ENCODE results near the gene FHL3.

The FHL3 gene

DNA sequence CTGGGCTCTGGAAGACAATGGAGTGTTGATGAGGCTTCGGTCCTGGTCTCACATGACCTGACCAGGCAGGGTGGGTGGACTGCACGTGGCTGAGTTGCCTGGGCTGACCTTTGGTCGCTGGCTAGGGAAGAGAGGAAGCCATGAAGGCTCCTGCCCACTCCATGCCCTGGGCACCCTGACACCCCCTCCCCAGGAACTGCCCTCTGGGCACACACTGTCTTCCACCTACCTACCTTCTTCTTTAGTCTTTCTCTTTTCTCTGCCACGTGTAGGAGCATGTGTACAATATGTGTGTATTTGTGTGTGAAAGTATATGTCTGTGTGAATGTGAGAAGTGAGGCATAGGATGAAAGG, 26.2 kb upstream of the FHL3 start:
- WGBS (ENCODE audit: insufficient coverage): 93% methylated on average over 2 of the region's 4 CpGs

DNA sequence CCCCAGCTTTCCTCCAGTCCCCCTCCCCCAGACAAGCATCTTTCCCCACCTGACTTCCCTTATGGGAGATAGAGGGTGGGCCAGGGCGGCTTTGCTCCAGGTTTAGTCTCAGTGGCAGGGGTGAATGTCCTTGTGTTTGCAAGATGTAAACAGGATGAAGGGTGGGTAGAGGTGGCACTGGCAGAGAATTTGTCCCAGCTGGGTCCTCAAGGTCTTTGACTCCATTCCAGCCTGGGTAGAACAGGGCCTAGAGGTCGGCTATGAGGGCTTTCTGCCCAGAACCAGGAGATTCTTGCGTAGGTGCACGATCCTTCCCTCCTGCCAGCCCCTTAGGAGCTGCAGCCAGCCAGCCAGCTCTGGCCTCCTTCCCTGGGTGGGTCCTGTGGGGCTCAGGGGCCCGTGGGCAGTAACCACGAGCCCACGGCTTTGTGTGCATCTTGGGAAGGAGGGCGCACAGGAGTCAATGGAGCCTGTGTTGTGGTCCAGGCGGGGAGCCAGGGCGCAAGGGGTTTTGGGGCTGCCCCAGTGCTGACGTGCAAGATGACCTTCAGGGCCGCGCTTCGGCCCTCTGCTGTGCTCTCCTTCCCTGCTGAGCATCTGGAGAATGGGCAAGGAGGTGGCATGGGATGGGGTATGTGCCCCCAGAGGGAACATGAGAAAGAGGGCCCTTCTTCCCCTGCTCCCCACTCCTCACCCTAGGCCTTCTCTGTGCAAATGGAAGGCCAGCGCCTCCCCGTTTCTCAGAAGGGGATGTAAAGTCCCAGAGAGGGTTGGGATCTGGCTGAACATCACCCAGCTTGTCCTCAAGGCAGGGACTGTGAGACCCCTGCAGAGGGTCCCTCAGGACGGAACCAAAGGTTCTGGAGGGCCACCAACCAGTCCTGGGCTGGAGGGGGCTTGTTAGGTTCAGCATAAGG, 25.5 kb upstream of the FHL3 start:
- Histone ChIP-seq H3K4me3 (ENCODE audit: control insufficient read depth in 1 of 7, extremely low read depth in 1 of 7, insufficient read depth in 4 of 7, low read depth in 2 of 7, low read length in 6 of 7) (peak overlapping the region in 2 of 7 experiments; percentile 20 to 39), H3K27me3 (replicated peaks in 2 of 5; ENCODE audit: control insufficient read depth in 4 of 5, insufficient read depth in 5 of 5, low read length in 4 of 5) (peaks cover 0 to 7% (median 0%) of the 10 kb centered on the region in 5 experiments), H3K9me3 (ENCODE audit: control extremely low read depth in 1 of 5, control insufficient read depth in 4 of 5, insufficient read depth in 2 of 5, low read depth in 1 of 5, low read length in 4 of 5) (no peaks in the 10 kb centered on the region), H3K4me1 (ENCODE audit: control extremely low read depth in 1 of 4, control insufficient read depth in 4 of 4, insufficient read depth in 4 of 4, low read length in 3 of 4) (peaks cover 3 to 57% (median 33%) of the 10 kb centered on the region in 4 experiments), H3K27ac (ENCODE audit: insufficient read depth in 1 of 2, low read depth in 1 of 2, low read length in 2 of 2, poor library complexity in 1 of 2, severe bottlenecking in 2 of 2) (no peak overlapping the region), H3K36me3 (ENCODE audit: control insufficient read depth in 4 of 4, insufficient read depth in 4 of 4, low read length in 3 of 4) (peaks cover 0 to 4% (median 3%) of the 10 kb centered on the region in 4 experiments)
- no peak for DNase-seq
- POLR2A ChIA-PET: no interaction called here
- WGBS (ENCODE audit: insufficient coverage): 65% methylated on average over 10 of the region's 17 CpGs
- CTCF ChIA-PET: interaction anchor here (1.0 to 23.3 kb wide), 7 partner anchors 8 to 805 kb away, joined by 3 to 445 read pairs (median 12); partner anchors contain the start of gene SF3A3

More for the DNA sequence above, 26.2 kb upstream of the FHL3 start:
- Histone ChIP-seq H3K27ac (ENCODE audit: insufficient read depth in 1 of 2, low read depth in 1 of 2, low read length in 2 of 2, poor library complexity in 1 of 2, severe bottlenecking in 2 of 2) (no peak overlapping the region), H3K27me3 (replicated peaks in 2 of 5; ENCODE audit: control insufficient read depth in 4 of 5, insufficient read depth in 5 of 5, low read length in 4 of 5) (peaks cover 0 to 7% (median 0%) of the 10 kb centered on the region in 5 experiments), H3K4me3 (ENCODE audit: control insufficient read depth in 1 of 7, extremely low read depth in 1 of 7, insufficient read depth in 4 of 7, low read depth in 2 of 7, low read length in 6 of 7) (no peak overlapping the region), H3K36me3 (ENCODE audit: control insufficient read depth in 4 of 4, insufficient read depth in 4 of 4, low read length in 3 of 4) (no peaks in the 10 kb centered on the region), H3K4me1 (ENCODE audit: control extremely low read depth in 1 of 4, control insufficient read depth in 4 of 4, insufficient read depth in 4 of 4, low read length in 3 of 4) (peaks cover 3 to 51% (median 28%) of the 10 kb centered on the region in 4 experiments), H3K9me3 (ENCODE audit: control extremely low read depth in 1 of 5, control insufficient read depth in 4 of 5, insufficient read depth in 2 of 5, low read depth in 1 of 5, low read length in 4 of 5) (no peaks in the 10 kb centered on the region)
- POLR2A ChIA-PET: no interaction called here
- no peak for DNase-seq
- CTCF ChIA-PET: no interaction called here

DNA sequence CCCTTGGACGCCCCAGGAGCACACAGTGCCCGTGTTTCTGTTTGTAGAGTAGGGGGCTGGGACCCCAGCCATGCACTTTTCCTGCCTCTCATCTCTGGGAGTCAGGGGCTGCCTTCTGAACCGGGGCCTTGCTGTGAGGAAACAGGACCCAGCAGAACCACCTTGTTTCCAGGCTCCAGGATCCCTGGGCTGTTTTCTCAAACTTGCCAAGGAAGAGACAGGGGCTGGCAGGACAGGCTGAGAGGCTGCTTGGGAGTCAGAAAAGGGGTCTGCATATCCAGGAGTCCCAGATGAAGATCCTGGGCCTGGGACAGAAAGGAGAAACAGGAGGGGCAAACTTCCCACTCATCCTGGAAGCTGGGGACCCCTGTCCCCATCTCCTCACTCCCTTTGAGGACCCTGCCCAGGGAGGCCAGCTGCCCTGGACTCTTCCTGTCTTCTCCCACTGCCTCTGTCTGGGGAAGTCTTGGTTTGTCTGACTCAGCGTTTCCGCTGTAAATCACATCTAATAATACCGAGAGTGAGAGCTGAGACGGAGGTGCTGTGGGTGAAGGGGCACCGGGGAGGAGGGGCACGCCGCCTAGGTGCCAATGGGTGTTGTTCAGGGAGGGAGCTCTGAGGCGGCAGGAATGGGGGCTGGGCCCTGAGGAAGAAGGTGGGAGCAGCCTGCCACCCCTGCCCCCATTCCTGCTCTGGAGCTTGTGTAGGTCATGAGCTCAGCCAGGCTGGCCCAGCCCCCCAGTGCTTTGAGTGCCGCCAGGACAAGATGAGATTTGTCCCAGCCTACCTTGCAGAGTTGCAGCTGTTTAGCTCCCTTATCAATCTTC, 24.6 kb upstream of the FHL3 start:
- Histone ChIP-seq H3K4me3 (ENCODE audit: control insufficient read depth in 1 of 7, extremely low read depth in 1 of 7, insufficient read depth in 4 of 7, low read depth in 2 of 7, low read length in 6 of 7) (peak overlapping the region in 3 of 7 experiments; percentile 20 to 39 (median 32)), H3K27me3 (replicated peaks in 2 of 5; ENCODE audit: control insufficient read depth in 4 of 5, insufficient read depth in 5 of 5, low read length in 4 of 5) (peaks cover 0 to 7% (median 0%) of the 10 kb centered on the region in 5 experiments), H3K27ac (ENCODE audit: insufficient read depth in 1 of 2, low read depth in 1 of 2, low read length in 2 of 2, poor library complexity in 1 of 2, severe bottlenecking in 2 of 2) (no peak overlapping the region), H3K36me3 (ENCODE audit: control insufficient read depth in 4 of 4, insufficient read depth in 4 of 4, low read length in 3 of 4) (peaks cover 0 to 14% (median 13%) of the 10 kb centered on the region in 4 experiments), H3K9me3 (ENCODE audit: control extremely low read depth in 1 of 5, control insufficient read depth in 4 of 5, insufficient read depth in 2 of 5, low read depth in 1 of 5, low read length in 4 of 5) (no peaks in the 10 kb centered on the region), H3K4me1 (ENCODE audit: control extremely low read depth in 1 of 4, control insufficient read depth in 4 of 4, insufficient read depth in 4 of 4, low read length in 3 of 4) (peaks cover 3 to 65% (median 33%) of the 10 kb centered on the region in 4 experiments)
- ChIA-PET POLR2A (interaction anchor here (0.5 kb wide), 1 partner anchor 45 kb away, joined by 3 read pairs; no protein-coding TSS in a partner anchor), CTCF (interaction anchor here (0.8 to 23.3 kb wide), 9 partner anchors 9 to 806 kb away, joined by 3 to 445 read pairs (median 5); partner anchors contain the start of gene SF3A3)
- peak in 2 of 3 donors; percentile 75 to 84 for DNase-seq
- WGBS (ENCODE audit: insufficient coverage): 18% methylated on average over 9 of the region's 12 CpGs

DNA sequence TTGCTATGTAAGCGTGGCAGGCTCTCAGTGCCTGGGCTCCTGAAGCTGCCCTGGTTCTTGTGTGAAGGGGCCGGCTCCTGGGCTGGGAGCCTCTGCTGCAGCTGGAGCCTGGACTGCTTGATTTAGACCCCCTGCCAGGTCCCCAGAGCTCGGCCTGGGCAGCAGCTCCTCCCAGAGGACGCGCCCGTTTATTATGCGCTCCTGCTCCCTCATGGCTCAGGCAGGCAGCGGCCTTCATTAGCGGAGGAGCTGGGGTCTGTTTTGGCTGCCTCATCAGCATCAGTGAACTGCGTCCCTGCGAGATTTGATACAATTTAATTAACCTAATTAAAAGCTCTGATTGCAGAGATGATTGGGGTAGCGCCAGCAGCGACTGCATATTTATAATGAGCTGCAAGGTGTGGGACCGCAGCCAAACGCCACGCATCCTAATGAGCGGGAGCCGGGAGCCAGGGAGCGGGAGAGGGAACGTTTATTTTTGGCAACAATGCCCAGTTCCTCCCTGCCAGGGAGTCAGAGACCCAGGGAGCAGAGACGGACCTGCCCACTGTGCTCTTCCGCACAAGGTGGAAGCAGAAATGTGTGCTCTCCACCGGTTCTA, 23.9 kb upstream of the FHL3 start:
- Histone ChIP-seq H3K4me1 (ENCODE audit: control extremely low read depth in 1 of 4, control insufficient read depth in 4 of 4, insufficient read depth in 4 of 4, low read length in 3 of 4) (peaks cover 3 to 65% (median 33%) of the 10 kb centered on the region in 4 experiments), H3K27me3 (replicated peaks in 2 of 5; ENCODE audit: control insufficient read depth in 4 of 5, insufficient read depth in 5 of 5, low read length in 4 of 5) (peaks cover 0 to 7% (median 0%) of the 10 kb centered on the region in 5 experiments), H3K27ac (ENCODE audit: insufficient read depth in 1 of 2, low read depth in 1 of 2, low read length in 2 of 2, poor library complexity in 1 of 2, severe bottlenecking in 2 of 2) (no peak overlapping the region), H3K9me3 (ENCODE audit: control extremely low read depth in 1 of 5, control insufficient read depth in 4 of 5, insufficient read depth in 2 of 5, low read depth in 1 of 5, low read length in 4 of 5) (no peaks in the 10 kb centered on the region), H3K36me3 (ENCODE audit: control insufficient read depth in 4 of 4, insufficient read depth in 4 of 4, low read length in 3 of 4) (peaks cover 0 to 19% (median 16%) of the 10 kb centered on the region in 4 experiments), H3K4me3 (ENCODE audit: control insufficient read depth in 1 of 7, extremely low read depth in 1 of 7, insufficient read depth in 4 of 7, low read depth in 2 of 7, low read length in 6 of 7) (no peak overlapping the region)
- WGBS (ENCODE audit: insufficient coverage): 77% methylated on average over 21 of the region's 23 CpGs
- CTCF ChIA-PET: interaction anchor here (0.8 to 23.3 kb wide), 8 partner anchors 9 to 807 kb away, joined by 3 to 445 read pairs (median 8); partner anchors contain the start of gene SF3A3
- POLR2A ChIA-PET: no interaction called here
- DNase-seq: no peak

DNA sequence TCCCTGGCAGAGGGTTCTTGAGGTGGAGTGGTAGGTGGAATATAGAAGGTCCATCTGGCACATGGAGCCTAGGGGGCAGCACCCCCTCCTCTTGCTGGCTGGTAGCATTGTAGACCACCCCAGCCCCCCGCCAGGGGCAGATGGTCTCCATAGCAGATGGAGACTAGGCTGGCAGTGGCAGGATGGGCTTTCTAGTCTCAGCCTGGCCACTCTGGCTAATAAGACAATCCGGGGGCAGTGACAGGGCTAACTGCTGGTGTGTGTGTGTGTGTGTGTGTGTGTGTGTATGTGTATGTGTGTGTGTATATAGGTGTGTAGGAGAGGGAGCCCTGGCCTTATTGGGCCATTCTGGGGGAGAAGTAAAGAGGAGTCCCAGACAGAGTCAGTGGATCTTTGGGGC, 23.4 kb upstream of the FHL3 start:
- Histone ChIP-seq H3K36me3 (ENCODE audit: control insufficient read depth in 4 of 4, insufficient read depth in 4 of 4, low read length in 3 of 4) (peaks cover 0 to 24% (median 21%) of the 10 kb centered on the region in 4 experiments), H3K4me3 (ENCODE audit: control insufficient read depth in 1 of 7, extremely low read depth in 1 of 7, insufficient read depth in 4 of 7, low read depth in 2 of 7, low read length in 6 of 7) (no peak overlapping the region), H3K27me3 (replicated peaks in 2 of 5; ENCODE audit: control insufficient read depth in 4 of 5, insufficient read depth in 5 of 5, low read length in 4 of 5) (peaks cover 0 to 7% (median 0%) of the 10 kb centered on the region in 5 experiments), H3K9me3 (ENCODE audit: control extremely low read depth in 1 of 5, control insufficient read depth in 4 of 5, insufficient read depth in 2 of 5, low read depth in 1 of 5, low read length in 4 of 5) (no peaks in the 10 kb centered on the region), H3K27ac (ENCODE audit: insufficient read depth in 1 of 2, low read depth in 1 of 2, low read length in 2 of 2, poor library complexity in 1 of 2, severe bottlenecking in 2 of 2) (no peak overlapping the region), H3K4me1 (ENCODE audit: control extremely low read depth in 1 of 4, control insufficient read depth in 4 of 4, insufficient read depth in 4 of 4, low read length in 3 of 4) (peaks cover 3 to 65% (median 33%) of the 10 kb centered on the region in 4 experiments)
- no CpG with 5 or more reads among the region's 2 CpGs for WGBS (ENCODE audit: insufficient coverage)
- POLR2A ChIA-PET: no interaction called here
- CTCF ChIA-PET: interaction anchor here (0.9 to 23.3 kb wide), 8 partner anchors 10 to 806 kb away, joined by 3 to 445 read pairs (median 10); partner anchors contain the start of gene SF3A3
- no peak for DNase-seq

DNA sequence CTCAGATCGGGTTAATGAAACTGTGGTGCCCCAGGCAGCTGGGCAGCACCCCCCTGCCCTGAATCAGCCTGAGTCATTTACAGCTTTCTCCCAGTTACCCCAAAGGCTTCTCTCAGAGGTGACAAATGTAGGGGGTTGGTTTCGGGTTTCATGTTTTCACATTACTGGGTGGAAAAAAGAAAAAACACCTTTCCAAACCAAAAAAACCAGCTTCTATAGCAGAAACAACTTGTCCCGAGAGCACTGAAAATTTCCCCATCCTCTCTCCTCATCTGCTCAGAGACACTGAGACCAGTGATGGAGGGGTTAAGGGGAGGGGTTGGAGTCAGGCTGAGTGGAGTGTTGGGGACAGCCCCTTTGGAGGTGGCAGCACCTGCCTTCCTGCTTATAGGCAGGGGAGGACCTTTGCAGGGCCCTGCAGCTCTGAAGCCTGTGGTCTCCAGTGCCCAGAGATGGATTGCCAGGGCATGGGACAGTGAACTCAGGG, 22.8 kb upstream of the FHL3 start:
- DNase-seq: no peak
- Histone ChIP-seq H3K4me1 (ENCODE audit: control extremely low read depth in 1 of 4, control insufficient read depth in 4 of 4, insufficient read depth in 4 of 4, low read length in 3 of 4) (peaks cover 3 to 65% (median 33%) of the 10 kb centered on the region in 4 experiments), H3K27me3 (replicated peaks in 2 of 5; ENCODE audit: control insufficient read depth in 4 of 5, insufficient read depth in 5 of 5, low read length in 4 of 5) (peaks cover 0 to 7% (median 0%) of the 10 kb centered on the region in 5 experiments), H3K4me3 (ENCODE audit: control insufficient read depth in 1 of 7, extremely low read depth in 1 of 7, insufficient read depth in 4 of 7, low read depth in 2 of 7, low read length in 6 of 7) (no peak overlapping the region), H3K36me3 (ENCODE audit: control insufficient read depth in 4 of 4, insufficient read depth in 4 of 4, low read length in 3 of 4) (peaks cover 4 to 29% (median 25%) of the 10 kb centered on the region in 4 experiments), H3K27ac (ENCODE audit: insufficient read depth in 1 of 2, low read depth in 1 of 2, low read length in 2 of 2, poor library complexity in 1 of 2, severe bottlenecking in 2 of 2) (no peak overlapping the region), H3K9me3 (ENCODE audit: control extremely low read depth in 1 of 5, control insufficient read depth in 4 of 5, insufficient read depth in 2 of 5, low read depth in 1 of 5, low read length in 4 of 5) (no peaks in the 10 kb centered on the region)
- ChIA-PET CTCF (interaction anchor here (0.9 to 23.3 kb wide), 7 partner anchors 9 to 809 kb away, joined by 3 to 445 read pairs (median 7); partner anchors contain the start of gene SF3A3), POLR2A (no interaction called here)
- WGBS (ENCODE audit: insufficient coverage): no CpG with 5 or more reads among the region's 3 CpGs
